GM21447 (cell line): ENCODE measurements around the gene HSPG2.
"Not testable (repeated sequence)": the region's sequence is repeated elsewhere in the genome, so short reads cannot be mapped to it uniquely, and the experiment has no call there.

Experiments used
- ATAC-seq: cut with Tn5 transposase; IDR thresholded peaks from one replicate; pipeline ENCODE4 v1.9.1; 2021; ENCODE audit not compliant: unreplicated experiment

HSPG2 gene

DNA sequence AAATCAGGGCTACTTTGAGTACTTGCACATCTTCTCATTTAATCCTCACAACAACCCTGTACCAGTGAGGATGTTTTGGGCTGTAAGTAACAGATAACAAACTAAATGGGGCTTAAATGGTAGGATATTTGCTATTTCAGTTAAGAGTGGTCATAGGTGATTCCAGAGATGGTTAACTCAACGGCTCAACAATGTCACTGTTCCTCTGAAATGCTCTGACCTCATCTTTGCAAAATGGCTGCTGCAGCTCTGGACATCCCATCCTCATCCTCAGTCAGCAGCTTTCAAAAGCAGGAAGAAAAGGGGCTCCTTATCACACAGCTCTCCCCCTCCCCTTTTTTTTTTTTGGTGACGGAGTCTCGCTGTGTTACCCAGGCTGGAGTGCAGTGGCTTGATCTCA lies 123.6 kb downstream of the HSPG2 start:
- no peak for ATAC-seq

DNA sequence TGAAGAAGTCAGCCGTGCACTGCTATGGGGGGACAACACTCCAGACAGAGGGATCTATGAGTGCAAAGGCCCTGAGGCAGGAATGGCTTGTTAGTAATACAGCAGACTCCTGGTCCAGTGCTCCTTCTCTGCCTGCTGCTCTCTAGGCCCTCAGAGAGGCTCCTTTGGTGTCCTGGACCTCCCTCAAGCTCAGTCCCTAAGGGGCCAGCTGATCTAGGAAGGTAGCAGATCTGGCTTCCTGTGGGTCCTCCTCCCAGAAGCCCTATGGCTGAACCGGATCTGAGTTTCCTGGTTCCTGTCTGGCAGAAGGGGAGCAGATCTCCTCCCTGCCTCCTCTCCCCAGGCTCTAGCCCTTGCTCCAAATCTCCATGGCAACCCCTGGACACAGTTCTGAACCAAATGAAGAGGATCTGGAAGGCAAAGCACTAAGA lies 125.2 kb downstream of the HSPG2 start, which contains the start of gene LDLRAD2:
LDLRAD2 (plus strand) TSS at position 391 of the 431 bp plus-strand sequence. CDS start 187 bp downstream, outside the sequence.
- no peak for ATAC-seq

DNA sequence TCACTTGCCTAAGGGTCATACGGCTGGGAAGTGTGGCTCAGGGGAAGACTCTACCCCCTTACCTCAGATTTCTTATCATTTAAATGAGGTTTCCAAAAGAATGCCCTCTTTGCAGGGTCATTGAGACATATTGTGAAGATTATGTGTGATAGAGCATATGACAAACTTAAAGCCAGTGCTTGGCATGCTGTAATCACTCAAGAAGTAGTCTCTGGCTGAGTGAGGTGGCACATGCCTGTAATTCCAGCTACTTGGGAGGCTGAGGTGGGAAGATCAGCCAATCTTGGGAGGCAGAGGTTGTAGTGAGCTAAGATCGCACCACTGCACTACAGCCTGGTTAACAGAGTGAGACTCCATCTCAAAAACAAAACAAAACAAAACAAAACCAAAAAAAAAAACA lies 132.6 kb downstream of the HSPG2 start:
- no peak for ATAC-seq

DNA sequence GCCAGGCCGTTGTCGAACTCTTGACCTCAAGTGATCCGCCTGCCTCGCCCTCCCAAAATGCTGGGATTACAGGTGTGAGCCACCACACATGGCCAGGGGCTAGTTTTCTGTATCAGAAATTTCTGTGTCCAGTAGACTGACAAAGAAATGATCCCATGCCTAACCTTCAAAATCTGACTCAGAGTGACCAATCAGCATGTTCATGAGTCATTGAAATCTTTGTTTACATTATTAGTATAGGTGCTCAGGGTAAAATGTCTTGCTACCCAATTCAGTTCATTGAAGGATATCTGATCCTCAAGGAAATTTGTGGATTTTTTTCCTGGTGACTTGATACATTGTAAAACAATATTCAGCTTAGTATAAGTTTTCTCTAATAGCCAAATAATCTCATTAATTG lies 136.0 kb downstream of the HSPG2 start:
- no peak for ATAC-seq

DNA sequence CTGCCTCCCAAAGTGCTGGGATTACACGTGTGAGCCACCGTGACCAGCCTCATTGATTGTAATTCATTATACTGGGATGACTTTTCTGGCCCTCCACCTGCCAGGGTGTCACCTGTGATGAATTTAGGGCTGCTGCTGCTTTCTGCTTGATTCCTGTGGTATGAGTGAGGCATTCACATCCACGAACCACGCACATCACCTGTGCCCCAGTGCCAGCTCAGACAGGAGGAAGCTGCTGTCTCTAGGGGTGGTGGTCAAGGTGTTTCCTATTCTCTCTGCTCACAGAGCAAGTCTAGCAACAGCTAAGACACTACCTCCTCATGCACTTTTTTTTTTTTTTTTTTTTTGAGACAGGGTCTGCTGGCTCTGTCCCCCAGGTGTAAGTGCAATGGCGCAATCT lies 137.4 kb downstream of the HSPG2 start:
- no peak for ATAC-seq

DNA sequence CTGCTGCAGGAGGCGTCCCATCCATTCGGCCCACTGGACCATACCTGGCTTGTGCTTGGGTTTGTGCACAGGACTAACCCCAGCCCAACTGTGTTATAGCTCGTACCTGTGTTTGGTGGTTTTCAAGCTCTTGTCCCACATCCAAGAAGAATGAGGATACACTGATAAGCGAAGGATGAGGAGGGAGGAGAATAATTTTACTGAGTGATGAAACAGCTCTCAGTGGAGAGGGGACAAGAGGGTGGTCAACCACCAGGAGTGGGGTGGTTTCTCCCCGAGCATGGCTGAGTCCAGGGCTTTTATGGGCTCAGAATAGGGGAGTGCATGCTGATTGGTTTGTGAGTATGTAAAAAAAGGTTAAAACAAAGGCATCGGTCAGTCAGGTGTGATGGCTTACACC lies 142.0 kb downstream of the HSPG2 start:
- ATAC-seq: no peak

DNA sequence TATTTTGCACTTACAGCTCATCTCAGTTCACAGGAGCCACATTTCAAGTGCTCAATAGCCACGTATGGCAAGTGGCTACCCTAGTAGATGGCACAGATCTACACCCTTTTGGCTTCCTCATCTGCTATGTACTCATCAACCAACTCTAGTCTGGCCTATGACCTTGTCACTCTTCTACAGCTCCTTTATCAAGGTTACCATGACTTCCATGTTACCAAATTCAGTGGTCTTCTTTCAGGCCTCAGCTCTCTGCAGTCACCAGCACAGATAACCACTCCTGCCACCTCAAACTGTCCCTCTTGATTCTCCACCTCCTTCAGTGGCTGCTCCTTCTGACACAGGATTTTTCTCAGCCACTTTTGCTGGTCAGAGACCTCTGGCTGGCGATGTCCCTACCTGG lies 142.5 kb downstream of the HSPG2 start:
- ATAC-seq: no peak

DNA sequence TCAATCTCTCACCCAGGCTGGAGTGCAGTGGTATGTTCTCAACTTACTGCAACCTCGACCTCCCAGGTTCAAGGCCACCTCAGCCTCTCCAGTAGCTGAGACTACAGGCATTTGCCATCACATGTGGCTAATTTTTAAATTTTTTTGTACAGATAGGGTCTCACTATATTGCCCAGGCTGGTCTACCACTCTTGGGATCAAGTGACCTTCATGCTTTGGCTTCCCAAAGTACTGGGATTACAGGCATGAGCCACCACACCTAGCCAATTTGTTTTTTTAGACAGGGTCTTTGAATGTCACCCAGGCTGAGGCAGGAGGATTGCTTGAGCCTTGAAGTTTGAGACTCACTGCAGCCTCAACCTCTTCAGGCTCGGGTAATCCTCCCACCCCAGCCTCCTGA lies 144.0 kb downstream of the HSPG2 start:
- ATAC-seq: no peak

DNA sequence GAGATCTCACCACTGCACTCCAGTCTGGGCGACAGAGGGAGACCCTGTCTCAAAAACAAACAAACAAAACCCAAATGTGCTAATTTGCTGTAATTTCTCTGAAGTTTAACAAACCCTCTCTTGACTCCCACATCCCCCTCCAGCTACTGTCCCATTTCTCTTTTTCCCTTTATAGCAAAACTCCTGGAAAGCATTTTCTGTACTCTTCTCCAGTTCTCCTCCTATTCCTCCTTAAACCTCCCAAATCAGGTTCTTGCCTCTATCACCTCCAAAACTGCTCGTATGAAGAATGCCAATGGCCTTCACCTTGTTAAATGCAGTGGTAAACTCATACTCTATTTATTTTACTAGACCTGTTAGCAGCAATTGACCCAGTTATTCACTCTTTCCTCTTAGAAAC lies 150.5 kb downstream of the HSPG2 start:
- ATAC-seq: no peak

DNA sequence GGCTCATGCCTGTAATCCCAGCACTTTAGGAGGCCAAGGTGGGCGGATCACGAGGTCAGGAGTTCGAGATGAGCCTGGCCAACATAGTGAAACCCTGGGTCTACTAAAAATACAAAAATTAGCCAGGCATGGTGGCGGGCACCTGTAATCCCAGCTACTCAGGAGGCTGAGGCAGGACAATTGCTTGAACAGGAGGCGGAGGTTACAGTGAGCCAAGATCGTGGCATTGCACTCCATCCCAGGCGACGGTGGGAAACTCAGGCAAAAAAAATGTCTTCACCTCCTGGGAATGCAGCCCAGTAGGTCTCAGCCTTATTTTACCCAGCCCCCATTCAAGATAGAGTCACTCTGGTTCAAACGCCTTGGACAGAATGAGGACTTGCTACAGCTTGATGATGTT lies 151.3 kb downstream of the HSPG2 start:
- not testable (repeated sequence) for ATAC-seq

DNA sequence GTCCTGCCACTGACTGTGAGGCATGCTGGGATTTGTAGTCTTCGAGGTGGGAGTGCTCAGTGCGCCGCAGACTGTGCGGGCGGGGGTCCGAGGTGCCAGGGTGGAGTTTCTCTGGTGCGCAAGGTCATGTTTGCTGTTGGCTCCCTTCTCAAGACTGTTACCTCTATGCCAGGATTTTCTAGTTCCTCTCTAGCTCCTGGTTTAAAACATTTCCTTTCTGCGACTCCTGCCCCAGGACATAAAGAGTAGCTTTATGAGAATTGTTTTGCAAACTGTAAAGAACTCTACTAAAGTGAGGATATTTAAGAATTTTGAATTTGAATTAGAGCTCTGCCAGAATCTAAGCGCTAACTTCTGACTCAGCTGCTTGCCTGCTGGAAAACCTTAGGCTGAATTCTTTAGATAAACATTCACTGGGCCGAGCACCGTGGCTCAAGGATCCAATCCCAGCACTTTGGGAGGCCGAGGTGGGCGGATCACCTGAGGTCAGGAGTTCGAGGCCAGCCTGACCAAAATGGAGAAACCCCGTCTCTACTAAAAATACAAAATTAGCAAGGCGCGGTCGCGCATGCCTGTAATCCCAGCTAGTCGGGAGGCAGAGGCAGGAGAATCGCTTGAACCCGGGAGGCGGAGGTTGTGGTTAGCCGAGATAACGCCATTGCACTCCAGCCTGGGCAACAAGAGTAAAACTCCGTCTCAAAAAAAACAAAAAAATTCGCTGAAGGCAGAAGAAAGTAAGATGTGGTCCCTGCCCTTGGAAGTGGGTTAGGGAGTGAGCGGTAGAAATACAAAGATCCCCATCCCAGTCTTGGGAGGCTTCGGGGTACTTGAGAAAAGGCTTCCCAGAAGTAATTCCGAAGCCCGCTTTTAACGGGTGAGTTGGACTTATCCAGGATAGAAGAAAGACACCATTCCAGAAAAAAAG lies 153.2 kb downstream of the HSPG2 start:
- ATAC-seq: no peak

DNA sequence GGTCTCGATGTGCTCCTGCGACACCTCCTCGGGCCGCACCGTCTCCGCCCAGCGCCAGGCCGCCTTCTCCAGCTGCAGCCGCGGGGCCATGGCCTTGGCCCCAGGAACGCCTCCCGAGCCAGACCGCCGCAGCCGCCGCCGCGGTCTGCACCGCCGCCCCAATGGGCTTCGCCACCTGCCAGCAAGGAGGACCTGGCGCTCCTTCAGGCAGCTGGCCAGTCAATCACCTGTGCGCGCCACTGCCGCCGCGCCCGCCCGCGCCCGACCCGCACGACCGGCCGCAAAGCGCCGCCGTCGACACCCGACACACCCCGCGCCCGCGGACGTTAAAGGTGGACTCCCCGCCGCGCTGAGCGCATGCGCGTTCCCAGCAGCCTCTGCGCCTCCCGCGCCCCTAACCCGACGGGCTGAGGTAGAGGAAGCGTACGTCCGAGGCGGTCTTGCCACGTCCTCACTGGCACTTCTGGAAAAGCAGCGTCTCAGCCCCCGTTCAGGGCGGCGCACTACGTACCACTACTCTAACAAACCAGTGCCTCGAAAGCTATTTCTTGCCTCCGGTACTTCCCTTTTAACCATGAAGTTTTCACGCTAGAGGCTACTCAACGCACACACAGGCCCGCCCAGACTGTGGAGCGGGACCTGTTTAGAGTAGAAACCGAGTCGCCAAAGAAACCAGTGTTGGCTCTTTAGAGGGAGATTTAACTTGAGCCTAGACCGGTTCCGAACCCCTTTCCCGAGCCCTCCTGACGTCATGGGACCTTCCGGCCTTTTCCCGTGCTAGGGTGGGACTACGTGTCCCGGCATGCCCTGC lies 154.0 kb downstream of the HSPG2 start, which contains the start of gene USP48:
USP48 (minus strand) TSS at position 282 of the 811 bp plus-strand sequence; CDS start at position 90, 192 bp downstream.
- peak; percentile 54 for ATAC-seq

DNA sequence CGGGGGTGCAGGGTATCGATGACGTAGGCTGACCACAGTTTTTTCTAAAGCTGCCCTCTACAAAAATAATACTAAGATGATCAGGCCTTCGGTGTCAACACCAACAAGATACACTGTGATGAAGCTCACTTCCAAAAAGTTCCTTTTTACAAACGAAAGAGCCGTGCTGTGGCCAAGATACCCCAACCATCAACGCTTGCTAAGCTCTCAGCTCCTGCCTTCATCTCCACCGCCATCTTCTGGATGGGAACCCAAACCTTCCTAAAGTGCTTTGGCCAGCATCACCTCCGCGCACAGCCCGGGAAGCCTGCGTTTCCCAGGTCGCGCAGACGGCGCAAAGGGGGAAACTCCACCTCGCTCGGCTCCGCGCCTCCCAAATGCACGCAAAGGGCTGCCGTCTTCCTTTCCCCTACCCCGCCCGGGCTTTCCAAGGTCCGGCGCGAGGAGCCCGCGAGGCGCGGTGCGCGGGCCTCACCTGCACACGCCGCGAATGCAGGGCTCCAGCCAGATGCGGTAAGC lies 154.7 kb downstream of the HSPG2 start:
- peak; percentile 11 for ATAC-seq

DNA sequence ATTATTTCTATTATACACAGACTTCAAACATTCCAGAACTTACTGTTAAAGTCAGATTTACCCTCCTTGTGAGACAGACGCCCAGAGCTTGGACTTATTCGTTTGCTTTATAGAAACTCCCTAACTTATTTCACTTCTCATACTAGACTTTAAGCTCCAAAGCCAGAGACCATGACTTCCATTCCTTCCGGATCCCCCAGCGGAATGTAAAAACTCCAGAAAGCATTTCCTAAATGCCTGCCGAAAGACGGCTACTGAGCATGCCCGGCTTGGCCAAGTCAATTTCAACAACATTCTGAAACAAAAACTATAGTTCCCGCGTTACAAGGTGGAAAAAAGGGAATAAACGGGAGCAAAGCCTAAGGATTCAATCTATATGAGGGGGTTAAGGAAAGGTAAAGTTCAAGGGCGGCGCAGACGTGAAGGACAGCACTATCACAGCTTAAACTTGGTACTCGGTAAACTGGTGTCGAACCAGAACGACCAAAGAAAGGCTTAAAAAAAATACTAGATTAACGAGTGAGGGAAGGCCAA lies 155.2 kb downstream of the HSPG2 start:
- peak; percentile 25 for ATAC-seq

DNA sequence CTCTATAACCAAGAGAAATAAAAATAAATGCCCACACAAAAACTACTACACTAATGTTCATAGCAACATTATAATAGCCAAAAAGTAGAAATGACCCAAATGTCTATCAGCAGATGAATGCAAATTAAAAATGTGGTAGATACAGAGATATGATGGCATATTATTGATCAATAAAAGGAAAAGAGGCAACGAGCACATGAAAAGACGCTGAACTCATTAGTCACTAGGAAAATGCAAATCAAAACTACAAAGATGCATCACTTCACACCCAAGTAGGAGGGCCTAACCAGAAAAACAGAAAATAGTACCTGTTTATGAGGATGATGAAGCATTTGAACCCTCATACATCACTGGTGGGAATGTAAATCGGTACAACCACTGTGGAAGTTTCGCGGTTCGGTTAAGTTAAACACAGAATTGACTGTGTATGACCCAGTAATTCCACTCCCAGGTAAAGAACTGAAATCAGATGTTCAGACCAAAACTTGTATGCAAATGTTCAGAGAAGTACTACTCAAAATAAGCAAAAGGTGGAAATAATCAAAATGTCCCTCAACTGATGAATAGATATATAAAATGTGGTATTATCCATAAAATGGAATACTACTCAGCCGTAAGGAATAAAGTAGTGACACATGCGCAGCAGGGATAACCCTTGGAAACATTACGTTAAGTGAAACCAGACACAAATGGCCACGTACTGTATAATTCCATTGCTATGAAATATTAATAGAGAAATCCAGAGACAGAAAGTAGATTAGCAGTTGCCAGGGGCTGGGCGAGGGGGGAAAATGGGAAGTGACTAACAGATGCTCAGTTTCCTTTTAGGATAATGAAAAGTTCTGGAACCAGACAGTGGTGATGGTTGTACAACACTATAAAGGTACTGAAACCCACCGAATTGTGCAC lies 157.2 kb downstream of the HSPG2 start:
- peak; percentile 32 for ATAC-seq

DNA sequence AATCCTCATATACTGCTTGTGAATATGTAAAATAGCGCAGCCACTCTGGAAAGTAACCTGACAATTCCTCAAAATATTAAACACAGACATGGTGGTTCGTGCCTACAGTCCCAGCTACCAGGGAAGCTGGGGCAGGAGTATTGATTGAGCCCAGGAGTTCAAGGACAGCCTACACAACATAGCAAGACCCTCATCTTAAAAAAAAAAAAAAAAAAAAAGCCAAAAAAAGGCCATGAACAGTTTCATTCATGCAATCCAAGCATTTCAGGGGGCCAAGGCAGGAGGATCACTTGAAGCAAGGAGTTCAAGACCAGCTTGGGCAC lies 158.7 kb downstream of the HSPG2 start:
- no peak for ATAC-seq

DNA sequence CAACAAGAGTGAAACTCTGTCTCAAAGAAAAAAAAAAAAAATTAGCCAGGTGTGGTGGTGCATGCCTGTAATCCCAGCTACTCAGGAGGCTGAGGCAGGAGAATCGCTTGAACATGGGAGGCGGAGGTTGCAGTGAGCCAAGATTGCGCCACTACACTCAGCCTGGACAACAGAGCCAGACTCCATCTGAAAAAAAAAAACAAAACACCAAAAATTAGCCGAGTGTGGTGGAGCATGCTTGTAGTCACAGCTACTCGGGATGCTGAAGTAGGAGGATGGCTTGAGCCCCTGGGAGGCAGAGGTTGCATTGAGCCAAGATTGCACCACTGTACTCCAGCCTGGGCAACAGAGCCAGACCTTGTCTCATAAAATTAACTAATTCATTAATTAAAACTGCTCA lies 160.2 kb downstream of the HSPG2 start:
- not testable (repeated sequence) for ATAC-seq

DNA sequence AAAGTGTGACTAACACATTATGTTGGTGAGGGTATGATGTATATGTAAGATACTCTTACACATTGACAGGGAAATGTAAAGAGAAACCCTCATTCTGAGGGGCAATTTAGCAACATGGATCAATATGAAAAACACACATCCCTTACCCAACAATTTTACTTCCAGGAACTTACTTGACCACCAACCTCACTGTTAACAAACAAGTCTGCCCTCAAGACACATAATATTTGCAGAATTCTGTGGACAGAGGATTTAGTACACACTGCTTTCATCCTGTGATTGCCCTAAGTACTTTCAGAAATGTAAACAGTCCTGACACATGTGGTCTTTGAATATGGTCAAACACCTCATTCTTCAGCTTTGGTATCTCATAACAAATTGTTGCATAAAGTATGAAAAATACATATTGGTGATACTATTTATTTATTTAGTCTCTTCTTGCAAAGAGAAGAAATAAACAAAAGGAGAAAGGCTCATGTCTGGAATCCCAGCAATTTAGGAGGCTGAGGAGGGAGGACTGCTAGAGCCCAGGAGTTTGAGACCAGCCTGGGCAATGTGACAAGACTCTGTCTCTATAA lies 161.0 kb downstream of the HSPG2 start:
- ATAC-seq: no peak

DNA sequence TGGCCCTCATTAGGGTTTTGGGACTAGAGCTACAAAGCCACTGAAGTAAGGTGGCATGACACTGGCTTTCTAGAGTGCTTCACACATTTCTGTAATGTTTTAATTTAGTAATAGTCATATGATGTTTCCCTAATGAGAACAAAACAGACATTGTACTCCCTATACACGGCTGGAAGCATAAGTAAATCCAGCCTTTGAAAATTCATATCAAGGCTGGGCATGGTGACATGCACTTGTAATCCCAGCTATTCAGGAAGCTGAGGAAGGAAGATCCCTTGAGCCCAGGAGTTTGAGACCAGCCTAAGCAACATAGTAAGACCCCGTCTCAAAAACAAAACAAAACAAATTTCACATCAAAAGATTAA lies 161.6 kb downstream of the HSPG2 start:
- ATAC-seq: no peak
